Measurements from ENCODE around the gene VSIG2. TPM values are rescaled to one million over a fixed set of nuclear protein-coding genes. Genes with fewer than 3 reads are reported as not detected.

VSIG2 gene
- total and polyA plus RNA-seq, 2 of the 4 experiments (the other 2 are of a cell fraction) = not detected

DNA sequence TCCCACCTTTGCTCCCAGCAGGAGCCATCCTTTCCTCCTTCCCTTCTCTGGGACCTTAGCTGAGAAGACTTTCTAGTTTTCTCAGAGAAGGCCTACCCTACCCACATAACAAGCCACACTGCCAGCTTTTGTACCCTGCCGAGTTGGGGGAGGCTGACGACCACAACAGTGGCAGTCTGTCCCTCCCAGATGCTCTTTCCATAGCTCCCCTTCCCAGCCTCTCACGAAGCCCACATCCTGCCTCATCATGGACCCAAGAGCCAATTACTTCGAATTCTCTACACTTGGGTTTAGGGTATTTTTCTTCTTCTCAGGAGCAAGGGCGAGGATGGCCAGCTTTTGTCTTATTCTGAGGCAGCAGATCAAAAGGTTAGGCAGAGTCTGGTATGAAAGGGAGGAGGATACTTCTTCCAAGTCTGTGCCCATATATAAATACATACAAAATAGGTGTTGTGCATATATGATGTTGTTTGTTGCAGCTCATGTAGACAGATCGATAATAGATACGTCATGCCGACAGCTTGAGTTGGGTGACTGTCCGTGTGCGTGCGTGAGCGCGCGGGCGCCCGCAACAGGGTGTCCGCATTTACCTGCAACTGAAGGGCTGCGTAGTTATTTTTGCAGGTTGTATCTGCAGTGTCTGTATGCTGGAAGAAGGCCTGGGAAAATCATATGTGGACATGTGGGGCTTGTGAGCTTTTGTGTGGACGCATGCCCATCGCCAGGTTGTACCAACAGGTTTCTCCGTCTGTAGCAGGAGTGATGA, 13.2 kb downstream of the VSIG2 start:
- Histone ChIP-seq H3K4me3 (ENCODE audit: insufficient read depth, low read depth, low read length) (peak overlapping the region; percentile 49; the same call in 1 of the 2 replicates), H3K27ac (ENCODE audit: insufficient read depth, low read length) (no peak overlapping the region), H3K9me3 (ENCODE audit: control insufficient read depth, insufficient read depth, low read length) (no peaks in the 10 kb centered on the region), H3K23ac (ENCODE audit: low read depth, low read length) (no peak overlapping the region), H2BK5ac (ENCODE audit: low read depth, low read length, poor library complexity, severe bottlenecking) (no peak overlapping the region), H2AK9ac (replicated peaks; ENCODE audit: low read depth, low read length, poor library complexity) (peak overlapping the region; percentile 87), H2AFZ (replicated peaks; ENCODE audit: low read length, poor library complexity) (peak overlapping the region; percentile 91), H2BK15ac (ENCODE audit: low read depth, low read length) (no peak overlapping the region), H4K91ac (ENCODE audit: insufficient read depth, low read depth, low read length) (no peak overlapping the region), H2BK120ac (ENCODE audit: low read depth, low read length) (peak overlapping the region; percentile 42; the same call in 1 of the 2 replicates), H2BK20ac (ENCODE audit: low read depth, low read length) (no peak overlapping the region), H2AK5ac (ENCODE audit: low read depth, low read length) (no peak overlapping the region; the same call in 1 of the 2 replicates), H3K14ac (replicated peaks; ENCODE audit: low read depth, low read length) (peak overlapping the region; percentile 55; the same call in 1 of the 2 replicates), H3K79me1 (ENCODE audit: low read depth in 1 of 2, low read length in 2 of 2) (peaks cover 0 to 7% of the 10 kb centered on the region in 2 experiments; a peak in 2 of 4 replicates), H3K9me1 (ENCODE audit: insufficient read depth, low read length) (0 out of 2 replicates have a peak, but pooled peaks cover 3% of the 10 kb centered on the region), H3K18ac (ENCODE audit: low read depth, low read length) (no peak overlapping the region), H3K36me3 (ENCODE audit: control insufficient read depth, insufficient read depth, low read length) (no peaks in the 10 kb centered on the region), H3K27me3 (ENCODE audit: control insufficient read depth, insufficient read depth, low read length) (peaks cover 23% of the 10 kb centered on the region), H4K8ac (ENCODE audit: low read depth in 2 of 2, low read length in 2 of 2) (peak overlapping the region in 1 of 2 experiments; percentile 72; a peak in 1 of 4 replicates), H3K9ac (ENCODE audit: low read depth, low read length) (peak overlapping the region; percentile 18; the same call in 1 of the 2 replicates), H4K20me1 (ENCODE audit: insufficient read depth, low read length) (no peaks in the 10 kb centered on the region), H3K4me1 (ENCODE audit: control insufficient read depth, insufficient read depth, low read length) (peaks cover 2% of the 10 kb centered on the region; the same call in 1 of the 2 replicates), H4K5ac (ENCODE audit: low read depth, low read length) (no peak overlapping the region), H3K4me2 (ENCODE audit: low read depth, low read length) (peak overlapping the region; percentile 91), H3K4ac (ENCODE audit: low read depth, low read length) (peak overlapping the region; percentile 60; the same call in 1 of the 2 replicates), H3K56ac (ENCODE audit: extremely low read depth, insufficient read depth, low read length) (no peak overlapping the region)
- ATAC-seq (ENCODE audit: low read depth) (no peak), DNase-seq (no peak)
- BruUV-seq (replicated peaks) = no TSS peak
- POLR2A ChIA-PET (ENCODE audit: unreplicated experiment) = no interaction called here
- CTCF ChIA-PET = no interaction called here
- dilution Hi-C loops (cut with HindIII; ENCODE audit: low sequenced_read_pairs, unreplicated experiment) = no loop called here
- 52% methylated on average over 14 of the region's 21 CpGs; no CpG with 5 or more reads in 1 of the 2 experiments for WGBS, 2 experiments (ENCODE audit: extremely low coverage in 2 of 2, insufficient read length in 1 of 2)
- in situ Hi-C loops (cut with MboI; ENCODE audit: low sequenced_read_pairs) = no loop called here
- intact Hi-C loops (cut with micrococcal nuclease) = no loop called here
- TF ChIP-seq SMC3 (IDR thresholded peaks at IDR 0.05; ENCODE audit: low read depth, low read length) (no peak), MAZ (IDR thresholded peaks at IDR 0.05; ENCODE audit: borderline replicate concordance, low read depth, low read length) (no peak), MXI1 (IDR thresholded peaks at IDR 0.05; ENCODE audit: borderline replicate concordance, low read depth, low read length) (no peak), NFE2L2 (IDR thresholded peaks at IDR 0.05; ENCODE audit: low read depth, low read length) (no peak), RAD21 (IDR thresholded peaks at IDR 0.05; ENCODE audit: low read length) (no peak), CHD1 (IDR thresholded peaks at IDR 0.05; ENCODE audit: low read depth, low read length) (no peak), RCOR1 (IDR thresholded peaks at IDR 0.05; ENCODE audit: insufficient replicate concordance, low read length) (no peak), MAFK (IDR thresholded peaks at IDR 0.05; ENCODE audit: low read depth, low read length) (no peak), POLR2A (IDR thresholded peaks at IDR 0.05; ENCODE audit: low read depth, low read length) (no peak), BHLHE40 (IDR thresholded peaks at IDR 0.05; ENCODE audit: low read depth, low read length) (no peak), FOS (IDR thresholded peaks at IDR 0.05; ENCODE audit: low read depth, low read length) (no peak)
- TF ChIP-seq, protein P1, sequence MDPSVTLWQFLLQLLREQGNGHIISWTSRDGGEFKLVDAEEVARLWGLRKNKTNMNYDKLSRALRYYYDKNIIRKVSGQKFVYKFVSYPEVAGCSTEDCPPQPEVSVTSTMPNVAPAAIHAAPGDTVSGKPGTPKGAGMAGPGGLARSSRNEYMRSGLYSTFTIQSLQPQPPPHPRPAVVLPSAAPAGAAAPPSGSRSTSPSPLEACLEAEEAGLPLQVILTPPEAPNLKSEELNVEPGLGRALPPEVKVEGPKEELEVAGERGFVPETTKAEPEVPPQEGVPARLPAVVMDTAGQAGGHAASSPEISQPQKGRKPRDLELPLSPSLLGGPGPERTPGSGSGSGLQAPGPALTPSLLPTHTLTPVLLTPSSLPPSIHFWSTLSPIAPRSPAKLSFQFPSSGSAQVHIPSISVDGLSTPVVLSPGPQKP (IDR thresholded peaks at IDR 0.05; ENCODE audit: borderline replicate concordance, low read depth, low read length) = no peak
- TF ChIP-seq, protein P2, sequence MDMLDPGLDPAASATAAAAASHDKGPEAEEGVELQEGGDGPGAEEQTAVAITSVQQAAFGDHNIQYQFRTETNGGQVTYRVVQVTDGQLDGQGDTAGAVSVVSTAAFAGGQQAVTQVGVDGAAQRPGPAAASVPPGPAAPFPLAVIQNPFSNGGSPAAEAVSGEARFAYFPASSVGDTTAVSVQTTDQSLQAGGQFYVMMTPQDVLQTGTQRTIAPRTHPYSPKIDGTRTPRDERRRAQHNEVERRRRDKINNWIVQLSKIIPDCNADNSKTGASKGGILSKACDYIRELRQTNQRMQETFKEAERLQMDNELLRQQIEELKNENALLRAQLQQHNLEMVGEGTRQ (IDR thresholded peaks at IDR 0.05; ENCODE audit: low read depth, low read length) = no peak
- TF ChIP-seq, protein P3, sequence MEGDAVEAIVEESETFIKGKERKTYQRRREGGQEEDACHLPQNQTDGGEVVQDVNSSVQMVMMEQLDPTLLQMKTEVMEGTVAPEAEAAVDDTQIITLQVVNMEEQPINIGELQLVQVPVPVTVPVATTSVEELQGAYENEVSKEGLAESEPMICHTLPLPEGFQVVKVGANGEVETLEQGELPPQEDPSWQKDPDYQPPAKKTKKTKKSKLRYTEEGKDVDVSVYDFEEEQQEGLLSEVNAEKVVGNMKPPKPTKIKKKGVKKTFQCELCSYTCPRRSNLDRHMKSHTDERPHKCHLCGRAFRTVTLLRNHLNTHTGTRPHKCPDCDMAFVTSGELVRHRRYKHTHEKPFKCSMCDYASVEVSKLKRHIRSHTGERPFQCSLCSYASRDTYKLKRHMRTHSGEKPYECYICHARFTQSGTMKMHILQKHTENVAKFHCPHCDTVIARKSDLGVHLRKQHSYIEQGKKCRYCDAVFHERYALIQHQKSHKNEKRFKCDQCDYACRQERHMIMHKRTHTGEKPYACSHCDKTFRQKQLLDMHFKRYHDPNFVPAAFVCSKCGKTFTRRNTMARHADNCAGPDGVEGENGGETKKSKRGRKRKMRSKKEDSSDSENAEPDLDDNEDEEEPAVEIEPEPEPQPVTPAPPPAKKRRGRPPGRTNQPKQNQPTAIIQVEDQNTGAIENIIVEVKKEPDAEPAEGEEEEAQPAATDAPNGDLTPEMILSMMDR (conservative IDR thresholded peaks at IDR 0.05; ENCODE audit: low read depth, low read length) = no peak

All from IMR-90 (cell line).